Measurements from ENCODE around the gene ILDR1. TPM values are rescaled to one million over a fixed set of nuclear protein-coding genes. Genes with fewer than 3 reads are reported as not detected.
"Not testable (repeated sequence)": the region's sequence is repeated elsewhere in the genome, so short reads cannot be mapped to it uniquely, and the experiment has no call there.

The ILDR1 gene
- polyA plus RNA-seq, 1 donor, result 3.2 TPM

GRCh38 chr3:121951291-121951919, 70.6 kb downstream of the ILDR1 start:
- DNase-seq, result peak; percentile 41 to 62
- H3K27ac ChIP-seq (ENCODE audit: low read length), result peak overlapping the region; percentile 9
- WGBS (ENCODE audit: insufficient coverage, low lambda C conversion rate), result 80% methylated on average over 1 of the region's 1 CpG
- no peaks in the 10 kb centered on the region for H3K27me3 ChIP-seq (ENCODE audit: control insufficient read depth, insufficient read depth, low read length)
- no peaks in the 10 kb centered on the region for H3K36me3 ChIP-seq (ENCODE audit: control insufficient read depth, insufficient read depth, low read length)
- no peak overlapping the region for H3K4me3 ChIP-seq (ENCODE audit: low read length)
- H3K4me1 ChIP-seq (ENCODE audit: control insufficient read depth, insufficient read depth, low read length), result no peaks in the 10 kb centered on the region
- H3K9me3 ChIP-seq (ENCODE audit: control insufficient read depth, low read depth, low read length), result peaks cover 10% of the 10 kb centered on the region

GRCh38 chr3:121948641-121949040, 73.4 kb downstream of the ILDR1 start:
- Histone ChIP-seq H3K4me1 (ENCODE audit: control insufficient read depth, insufficient read depth, low read length) (no peaks in the 10 kb centered on the region), H3K36me3 (ENCODE audit: control insufficient read depth, insufficient read depth, low read length) (no peaks in the 10 kb centered on the region), H3K4me3 (ENCODE audit: low read length) (no peak overlapping the region), H3K27me3 (ENCODE audit: control insufficient read depth, insufficient read depth, low read length) (no peaks in the 10 kb centered on the region), H3K9me3 (ENCODE audit: control insufficient read depth, low read depth, low read length) (peaks cover 10% of the 10 kb centered on the region), H3K27ac (ENCODE audit: low read length) (no peak overlapping the region)
- DNase-seq, result no peak
- WGBS (ENCODE audit: insufficient coverage, low lambda C conversion rate), result no CpG with 5 or more reads among the region's 1 CpG

GRCh38 chr3:121943431-121943830, 78.6 kb downstream of the ILDR1 start:
- peaks cover 8% of the 10 kb centered on the region for H3K4me1 ChIP-seq (ENCODE audit: control insufficient read depth, insufficient read depth, low read length)
- no peak for DNase-seq
- H3K9me3 ChIP-seq (ENCODE audit: control insufficient read depth, low read depth, low read length), result no peaks in the 10 kb centered on the region
- no peak overlapping the region for H3K4me3 ChIP-seq (ENCODE audit: low read length)
- no peaks in the 10 kb centered on the region for H3K27me3 ChIP-seq (ENCODE audit: control insufficient read depth, insufficient read depth, low read length)
- no peak overlapping the region for H3K27ac ChIP-seq (ENCODE audit: low read length)
- H3K36me3 ChIP-seq (ENCODE audit: control insufficient read depth, insufficient read depth, low read length), result no peaks in the 10 kb centered on the region

- DNase-seq, result peak; percentile 10 to 67
- Histone ChIP-seq H3K36me3 (ENCODE audit: control insufficient read depth, insufficient read depth, low read length) (no peaks in the 10 kb centered on the region), H3K27ac (ENCODE audit: low read length) (no peak overlapping the region), H3K27me3 (ENCODE audit: control insufficient read depth, insufficient read depth, low read length) (no peaks in the 10 kb centered on the region), H3K9me3 (ENCODE audit: control insufficient read depth, low read depth, low read length) (no peaks in the 10 kb centered on the region), H3K4me3 (ENCODE audit: low read length) (no peak overlapping the region), H3K4me1 (ENCODE audit: control insufficient read depth, insufficient read depth, low read length) (peaks cover 8% of the 10 kb centered on the region)
- WGBS (ENCODE audit: insufficient coverage, low lambda C conversion rate), result 24% methylated on average over 3 of the region's 4 CpGs
Observed at GRCh38 chr3:121942116-121942786, 79.8 kb downstream of the ILDR1 start.

GRCh38 chr3:121941592-121941991, 80.5 kb downstream of the ILDR1 start:
- peak in 1 of 2 donors; percentile 8 for DNase-seq
- no peak overlapping the region for H3K27ac ChIP-seq (ENCODE audit: low read length)

DNA sequence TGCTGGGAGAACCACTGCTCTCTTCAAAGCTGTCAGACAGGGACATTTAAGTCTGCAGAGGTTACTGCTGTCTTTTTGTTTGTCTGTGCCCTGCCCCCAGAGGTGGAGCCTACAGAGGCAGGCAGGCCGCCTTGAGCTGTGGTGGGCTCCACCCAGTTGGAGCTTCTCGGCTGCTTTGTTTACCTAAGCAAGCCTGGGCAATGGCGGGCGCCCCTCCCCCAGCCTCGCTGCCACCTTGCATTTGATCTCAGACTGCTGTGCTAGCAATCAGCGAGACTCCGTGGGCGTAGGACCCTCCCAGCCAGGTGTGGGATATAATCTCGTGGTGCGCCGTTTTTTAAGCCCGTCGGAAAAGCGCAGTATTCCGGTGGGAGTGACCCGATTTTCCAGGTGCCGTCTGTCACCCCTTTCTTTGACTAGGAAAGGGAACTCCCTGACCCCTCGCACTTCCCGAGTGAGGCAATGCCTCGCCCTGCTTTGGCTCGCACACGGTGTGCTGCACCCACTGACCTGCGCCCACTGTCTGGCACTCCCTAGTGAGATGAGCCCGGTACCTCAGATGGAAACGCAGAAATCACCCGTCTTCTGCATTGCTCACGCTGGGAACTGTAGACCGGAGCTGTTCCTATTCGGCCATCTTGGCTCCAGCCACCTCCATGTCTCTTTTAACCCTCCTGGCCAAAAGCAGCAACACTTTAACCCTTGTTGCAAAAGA, 83.7 kb downstream of the ILDR1 start:
- 100% methylated on average over 1 of the region's 29 CpGs for WGBS (ENCODE audit: insufficient coverage, low lambda C conversion rate)
- not testable (repeated sequence) for H3K27ac ChIP-seq (ENCODE audit: low read length); H3K36me3 ChIP-seq (ENCODE audit: control insufficient read depth, insufficient read depth, low read length); H3K4me1 ChIP-seq (ENCODE audit: control insufficient read depth, insufficient read depth, low read length); H3K27me3 ChIP-seq (ENCODE audit: control insufficient read depth, insufficient read depth, low read length); H3K4me3 ChIP-seq (ENCODE audit: low read length); DNase-seq; H3K9me3 ChIP-seq (ENCODE audit: control insufficient read depth, low read depth, low read length)

More at GRCh38 chr3:121941592-121941991, 80.5 kb downstream of the ILDR1 start:
- H3K36me3 ChIP-seq (ENCODE audit: control insufficient read depth, insufficient read depth, low read length), result no peaks in the 10 kb centered on the region
- H3K4me3 ChIP-seq (ENCODE audit: low read length), result no peak overlapping the region
- H3K4me1 ChIP-seq (ENCODE audit: control insufficient read depth, insufficient read depth, low read length), result peaks cover 8% of the 10 kb centered on the region
- H3K27me3 ChIP-seq (ENCODE audit: control insufficient read depth, insufficient read depth, low read length), result no peaks in the 10 kb centered on the region
- no peaks in the 10 kb centered on the region for H3K9me3 ChIP-seq (ENCODE audit: control insufficient read depth, low read depth, low read length)
- WGBS (ENCODE audit: insufficient coverage, low lambda C conversion rate), result 38% methylated on average over 1 of the region's 1 CpG

Other genes with a start within 250 kb of the ILDR1 start
- 33.7 TPM for gene IQCB1, start 187.2 kb downstream of the ILDR1 start, polyA plus RNA-seq
- gene EAF2, start 187.0 kb downstream of the ILDR1 start, polyA plus RNA-seq, result 6.0 TPM
- 3.2 TPM for gene SLC15A2, start 127.8 kb downstream of the ILDR1 start, polyA plus RNA-seq
- gene CD86, start 33.1 kb upstream of the ILDR1 start, polyA plus RNA-seq, result 3.3 TPM
- 1.9 TPM for gene CASR, start 161.4 kb upstream of the ILDR1 start, polyA plus RNA-seq

All from large intestine (tissue), 3 donors.